ENCODE data around the gene IFT52.
"Not testable (repeated sequence)": the region's sequence is repeated elsewhere in the genome, so short reads cannot be mapped to it uniquely, and the experiment has no call there.

The IFT52 gene

GRCh38 chr20:43569282-43569681, 21.5 kb upstream of the IFT52 start:
- no peak for DNase-seq

- DNase-seq, result no peak
These were observed 20.2 kb upstream of the IFT52 start for GRCh38 chr20:43570496-43570895.

- no peak for DNase-seq
These were observed 19.4 kb upstream of the IFT52 start for GRCh38 chr20:43571310-43571709.

- no peak for DNase-seq
These were observed 19.0 kb upstream of the IFT52 start for GRCh38 chr20:43571771-43572170.

GRCh38 chr20:43572891-43573290, 17.8 kb upstream of the IFT52 start:
- DNase-seq, result no peak

GRCh38 chr20:43576108-43576507, 14.6 kb upstream of the IFT52 start:
- no peak for DNase-seq

- no peak for DNase-seq
These were observed 10.6 kb upstream of the IFT52 start for GRCh38 chr20:43579861-43580793.

GRCh38 chr20:43583133-43583864, 7.4 kb upstream of the IFT52 start:
- DNase-seq, result no peak

GRCh38 chr20:43583982-43584432, 6.7 kb upstream of the IFT52 start:
- no peak for DNase-seq

GRCh38 chr20:43584448-43585136, 6.1 kb upstream of the IFT52 start:
- peak; percentile 42 for DNase-seq

- peak; percentile 25 for DNase-seq
These were observed 4.1 kb upstream of the IFT52 start for GRCh38 chr20:43586641-43587040.

GRCh38 chr20:43588526-43588925, 2.2 kb upstream of the IFT52 start:
- DNase-seq, result peak; percentile 13

GRCh38 chr20:43590036-43590391, 723 bp upstream of the IFT52 start:
- DNase-seq, result no peak

- not testable (repeated sequence) for DNase-seq
These were observed 11.2 kb downstream of the IFT52 start for GRCh38 chr20:43601960-43602359.

GRCh38 chr20:43603124-43603523, 12.4 kb downstream of the IFT52 start:
- DNase-seq, result no peak

- DNase-seq, result no peak
These were observed 15.0 kb downstream of the IFT52 start for GRCh38 chr20:43605715-43606114.

- not testable (repeated sequence) for DNase-seq
These were observed 16.5 kb downstream of the IFT52 start for GRCh38 chr20:43607278-43607677.

- DNase-seq, result no peak
These were observed 40.9 kb downstream of the IFT52 start for GRCh38 chr20:43631598-43631997.

GRCh38 chr20:43636429-43636828, 45.7 kb downstream of the IFT52 start:
- DNase-seq, result no peak

GRCh38 chr20:43642548-43642947, 51.8 kb downstream of the IFT52 start:
- DNase-seq, result no peak

GRCh38 chr20:43650997-43651525, 60.3 kb downstream of the IFT52 start:
- no peak for DNase-seq

GRCh38 chr20:43651650-43652184, 61.0 kb downstream of the IFT52 start:
- DNase-seq, result not testable (repeated sequence)

- DNase-seq, result peak; percentile 21
These were observed 63.2 kb downstream of the IFT52 start for GRCh38 chr20:43653966-43654365.
